ENCODE results near the gene TM9SF4. TPM values are rescaled to one million over a fixed set of nuclear protein-coding genes. Genes with fewer than 3 reads are reported as not detected.

TM9SF4 gene
- total RNA-seq, 2 donors from 2014 or later, result 76.7 to 79.9 TPM

GRCh38 chr20:32209850-32210605 lies 100.5 kb downstream of the TM9SF4 start:
- peak overlapping the region in 1 of 2 donors; percentile 99 for H3K9ac ChIP-seq (ENCODE audit: low read depth in 2 of 2, low read length in 2 of 2)
- no peak overlapping the region for H3K4me3 ChIP-seq
- no peak for DNase-seq
- no peak overlapping the region for H3K27ac ChIP-seq
- intact Hi-C loops (cut with DNase I), result loop anchor here (10.0 kb wide), 1 partner anchor 275 kb away; no protein-coding TSS in a partner anchor
- no peaks in the 10 kb centered on the region for H3K36me3 ChIP-seq
- TF ChIP-seq CTCF (IDR thresholded peaks at IDR 0.05), result no peak
- H3K27me3 ChIP-seq, result no peaks in the 10 kb centered on the region
- H3K9me3 ChIP-seq, result no peaks in the 10 kb centered on the region
- peaks cover 10% of the 10 kb centered on the region for H3K4me1 ChIP-seq

- H3K27ac ChIP-seq, result no peak overlapping the region
- DNase-seq, result no peak
- no peak overlapping the region for H3K4me3 ChIP-seq
- no peaks in the 10 kb centered on the region for H3K27me3 ChIP-seq
- TF ChIP-seq CTCF (IDR thresholded peaks at IDR 0.05), result no peak
- no peak overlapping the region for H3K9ac ChIP-seq (ENCODE audit: low read depth in 2 of 2, low read length in 2 of 2)
- intact Hi-C loops (cut with DNase I), result no loop called here
- H3K9me3 ChIP-seq, result no peaks in the 10 kb centered on the region
- H3K4me1 ChIP-seq, result no peaks in the 10 kb centered on the region
- H3K36me3 ChIP-seq, result no peaks in the 10 kb centered on the region
Observed at GRCh38 chr20:32213870-32214269, 104.4 kb downstream of the TM9SF4 start.

- no peaks in the 10 kb centered on the region for H3K9me3 ChIP-seq
- H3K4me1 ChIP-seq, result no peaks in the 10 kb centered on the region
- DNase-seq, result no peak
- no peak overlapping the region for H3K27ac ChIP-seq
- no peak overlapping the region for H3K4me3 ChIP-seq
- peak overlapping the region in 1 of 2 donors; percentile 79 for H3K9ac ChIP-seq (ENCODE audit: low read depth in 2 of 2, low read length in 2 of 2)
- H3K27me3 ChIP-seq, result no peaks in the 10 kb centered on the region
- intact Hi-C loops (cut with DNase I), result no loop called here
- no peaks in the 10 kb centered on the region for H3K36me3 ChIP-seq
- no peak for TF ChIP-seq CTCF (IDR thresholded peaks at IDR 0.05)
Observed at GRCh38 chr20:32215147-32215546, 105.6 kb downstream of the TM9SF4 start.

GRCh38 chr20:32215729-32216128 lies 106.2 kb downstream of the TM9SF4 start:
- no peak for DNase-seq
- H3K27ac ChIP-seq, result peak overlapping the region; percentile 76
- peak overlapping the region in 1 of 2 donors; percentile 79 for H3K9ac ChIP-seq (ENCODE audit: low read depth in 2 of 2, low read length in 2 of 2)
- H3K4me3 ChIP-seq, result no peak overlapping the region
- H3K36me3 ChIP-seq, result no peaks in the 10 kb centered on the region
- no peak for TF ChIP-seq CTCF (IDR thresholded peaks at IDR 0.05)
- no peaks in the 10 kb centered on the region for H3K4me1 ChIP-seq
- intact Hi-C loops (cut with DNase I), result no loop called here
- H3K9me3 ChIP-seq, result no peaks in the 10 kb centered on the region
- H3K27me3 ChIP-seq, result no peaks in the 10 kb centered on the region

GRCh38 chr20:32216179-32217142 lies 106.9 kb downstream of the TM9SF4 start:
- TF ChIP-seq CTCF (IDR thresholded peaks at IDR 0.05), result no peak
- peak overlapping the region; percentile 76 for H3K27ac ChIP-seq

More at GRCh38 chr20:32216179-32217142, 106.9 kb downstream of the TM9SF4 start:
- Histone ChIP-seq H3K4me1 (no peaks in the 10 kb centered on the region), H3K9me3 (no peaks in the 10 kb centered on the region), H3K9ac (ENCODE audit: low read depth in 2 of 2, low read length in 2 of 2) (peak overlapping the region in 1 of 2 donors; percentile 79), H3K36me3 (no peaks in the 10 kb centered on the region), H3K4me3 (no peak overlapping the region), H3K27me3 (no peaks in the 10 kb centered on the region)
- intact Hi-C loops (cut with DNase I), result no loop called here
- peak; percentile 84 for DNase-seq

All from colonic mucosa (tissue), 4 donors.